A673 (cell line): ENCODE data around the gene TBX1. TPM values are rescaled to one million over a fixed set of nuclear protein-coding genes. Genes with fewer than 3 reads are reported as not detected.
"Not testable (repeated sequence)": the region's sequence is repeated elsewhere in the genome, so short reads cannot be mapped to it uniquely, and the experiment has no call there.

Experiments used
- BruUV-seq: library from RNA; stranded (reverse); fragments of 400-500 nt; replicated peaks from 2 replicates; lab custom pipeline; 2021; lab: Mats Ljungman, UMichigan
- CTCF ChIA-PET: fragments of 300-600 bp; sonication (Branson Sonifier 250); formaldehyde crosslinking; loops from one replicate; lab custom pipeline; 2022; ENCODE audit warnings: antibody characterized with exemption; lab: Charles Lee
- POLR2A ChIA-PET: fragments of 300-600 bp; sonication (Branson Sonifier 250); formaldehyde crosslinking; loops from one replicate; lab custom pipeline; 2022; ENCODE audit warnings: antibody characterized with exemption; ENCODE audit not compliant: low non-redundant PET; lab: Charles Lee
- DNase-seq: peaks from one replicate; pipeline ENCODE4 v3.0.0-alpha.2; 2015; ENCODE audit warnings: low spot score
- H3K27ac ChIP-seq: fragments of 200-600 bp; sonication (generic); 2 replicates; pipeline ENCODE4 v1.5.1; 2016; ENCODE audit warnings: mixed run types, low read depth, mild to moderate bottlenecking, mixed read lengths, antibody characterized with exemption, low read length; ENCODE audit not compliant: poor library complexity, severe bottlenecking
- H3K27me3 ChIP-seq: fragments of 200-600 bp; sonication (generic); replicated peaks from 2 replicates; pipeline ENCODE4 v1.6.1; 2017; ENCODE audit warnings: mixed run types, low read depth, mild to moderate bottlenecking, mixed read lengths, antibody characterized with exemption, low read length; ENCODE audit not compliant: insufficient read depth, poor library complexity
- H3K36me3 ChIP-seq: fragments of 200-600 bp; sonication (generic); 2 replicates; pipeline ENCODE4 v1.6.1; 2016; ENCODE audit warnings: mixed run types, mild to moderate bottlenecking, mixed read lengths, antibody characterized with exemption, low read length; ENCODE audit not compliant: insufficient read depth, poor library complexity, severe bottlenecking
- H3K4me1 ChIP-seq: fragments of 200-600 bp; sonication (generic); 2 replicates; pipeline ENCODE4 v1.6.1; 2017; ENCODE audit warnings: mixed run types, mild to moderate bottlenecking, mixed read lengths, antibody characterized with exemption, low read length; ENCODE audit not compliant: insufficient read depth, poor library complexity, severe bottlenecking
- H3K4me3 ChIP-seq: fragments of 200-600 bp; sonication (generic); 2 replicates; pipeline ENCODE4 v1.5.1; 2016; ENCODE audit warnings: low read depth, mixed run types, mild to moderate bottlenecking, mixed read lengths, low read length; ENCODE audit not compliant: poor library complexity, severe bottlenecking
- H3K9me3 ChIP-seq: fragments of 200-600 bp; sonication (generic); 2 replicates; pipeline ENCODE4 v1.6.1; 2016; ENCODE audit warnings: mixed run types, low read depth, mild to moderate bottlenecking, mixed read lengths, antibody characterized with exemption, low read length; ENCODE audit not compliant: poor library complexity, severe bottlenecking
- EZH2 ChIP-seq: fragments of 200-600 bp; sonication (generic); IDR thresholded peaks from 2 replicates; pipeline ENCODE4 v1.6.1; 2017; ENCODE audit warnings: borderline replicate concordance, low read depth, mild to moderate bottlenecking, mixed read lengths, antibody characterized with exemption, low read length; ENCODE audit not compliant: poor library complexity, severe bottlenecking
- intact Hi-C: fragments of 100-400 bp; cut with micrococcal nuclease; formaldehyde crosslinking; loops from one replicate; pipeline ENCODE4 v1.10.0; 2022; ENCODE audit not compliant: unreplicated experiment
- total RNA-seq: library from RNA; stranded (reverse); gene quantifications from 2 replicates; pipeline ENCODE4 v1.2.3, GENCODE V29; 2021
- TF ChIP-seq, protein P1 (sequence below): fragments of 300-800, 200-600 bp; sonication (generic); conservative IDR thresholded peaks from 2 replicates; pipeline ENCODE4 v1.5.1; 2017; ENCODE audit warnings: low read depth, mild to moderate bottlenecking, antibody characterized with exemption, low read length, moderate library complexity, mixed read lengths

TBX1 gene
- total RNA-seq, 1 experiment from 2014 or later: 3.6 TPM

DNA sequence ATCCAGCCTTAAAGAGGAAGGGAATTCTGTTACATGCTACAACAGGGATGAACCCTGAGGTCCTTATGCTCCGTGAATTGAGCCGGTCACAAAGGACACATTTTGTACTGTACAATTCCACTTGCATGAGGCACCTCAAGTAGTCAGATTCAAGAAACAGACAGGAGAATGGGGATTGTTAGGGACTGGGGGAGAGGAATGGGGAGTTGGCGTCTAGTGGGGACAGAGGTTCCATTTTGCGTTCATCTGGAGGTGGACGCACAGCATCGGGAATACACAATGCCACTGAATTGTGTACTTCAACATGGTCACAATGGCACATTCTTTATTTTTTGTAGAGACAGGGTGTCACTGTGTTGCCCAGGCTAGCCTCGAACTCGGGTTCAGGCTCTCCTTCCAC lies 14.1 kb downstream of the TBX1 start:
- no peak for DNase-seq
- H3K9me3 ChIP-seq: no peaks in the 10 kb centered on the region
- no peaks in the 10 kb centered on the region for H3K4me1 ChIP-seq
- intact Hi-C loops: no loop called here
- CTCF ChIA-PET: no interaction called here
- TF ChIP-seq EZH2: no peak
- TF ChIP-seq, protein P1, sequence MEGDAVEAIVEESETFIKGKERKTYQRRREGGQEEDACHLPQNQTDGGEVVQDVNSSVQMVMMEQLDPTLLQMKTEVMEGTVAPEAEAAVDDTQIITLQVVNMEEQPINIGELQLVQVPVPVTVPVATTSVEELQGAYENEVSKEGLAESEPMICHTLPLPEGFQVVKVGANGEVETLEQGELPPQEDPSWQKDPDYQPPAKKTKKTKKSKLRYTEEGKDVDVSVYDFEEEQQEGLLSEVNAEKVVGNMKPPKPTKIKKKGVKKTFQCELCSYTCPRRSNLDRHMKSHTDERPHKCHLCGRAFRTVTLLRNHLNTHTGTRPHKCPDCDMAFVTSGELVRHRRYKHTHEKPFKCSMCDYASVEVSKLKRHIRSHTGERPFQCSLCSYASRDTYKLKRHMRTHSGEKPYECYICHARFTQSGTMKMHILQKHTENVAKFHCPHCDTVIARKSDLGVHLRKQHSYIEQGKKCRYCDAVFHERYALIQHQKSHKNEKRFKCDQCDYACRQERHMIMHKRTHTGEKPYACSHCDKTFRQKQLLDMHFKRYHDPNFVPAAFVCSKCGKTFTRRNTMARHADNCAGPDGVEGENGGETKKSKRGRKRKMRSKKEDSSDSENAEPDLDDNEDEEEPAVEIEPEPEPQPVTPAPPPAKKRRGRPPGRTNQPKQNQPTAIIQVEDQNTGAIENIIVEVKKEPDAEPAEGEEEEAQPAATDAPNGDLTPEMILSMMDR: no peak
- BruUV-seq: no TSS peak
- no peak overlapping the region for H3K4me3 ChIP-seq
- no peaks in the 10 kb centered on the region for H3K36me3 ChIP-seq
- H3K27ac ChIP-seq: no peak overlapping the region
- POLR2A ChIA-PET: no interaction called here
- H3K27me3 ChIP-seq: no peaks in the 10 kb centered on the region

DNA sequence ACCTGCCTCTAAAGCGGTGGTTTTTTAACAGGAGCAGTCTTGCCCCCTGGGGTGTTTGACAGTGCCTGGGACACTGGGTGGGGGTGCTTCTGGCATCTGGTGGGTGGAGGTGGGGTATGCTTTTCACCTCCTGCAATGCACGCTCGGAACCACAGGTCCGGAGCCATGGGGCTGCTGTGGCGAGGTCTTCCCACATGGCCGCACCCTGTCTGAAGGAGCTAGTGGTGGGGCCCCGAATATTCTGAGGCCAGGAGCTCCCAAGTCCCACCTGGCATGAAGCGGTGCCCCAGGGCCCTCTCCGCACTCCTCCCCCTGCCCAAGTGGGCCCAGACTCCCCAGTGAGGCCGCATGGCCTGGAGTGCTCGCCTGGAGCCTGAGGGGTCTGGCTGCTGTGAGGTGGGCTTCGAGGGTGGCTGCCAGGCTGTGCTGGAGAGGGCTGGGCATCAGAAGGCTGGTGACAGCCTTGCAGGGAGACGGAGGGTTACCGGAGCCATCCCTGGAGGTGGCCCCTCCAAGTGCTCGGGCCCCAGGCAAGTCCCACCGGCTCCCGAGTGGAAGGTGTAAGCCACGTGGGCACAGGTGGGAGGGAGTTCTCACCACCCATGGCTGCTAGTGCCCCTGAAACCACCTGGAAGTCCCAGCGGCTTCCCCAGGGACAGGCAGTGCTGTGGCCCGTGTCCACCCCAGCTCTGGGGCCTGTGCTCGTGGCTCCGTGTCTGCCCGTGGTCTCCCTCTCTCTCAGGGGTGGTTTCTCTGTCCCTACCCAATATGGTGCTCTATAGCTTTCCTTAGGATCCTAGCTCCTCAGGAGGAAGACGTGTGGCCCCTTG lies 15.1 kb downstream of the TBX1 start:
- TF ChIP-seq, protein P1: no peak
- TF ChIP-seq EZH2: no peak
- Histone ChIP-seq H3K4me1 (no peaks in the 10 kb centered on the region), H3K36me3 (no peaks in the 10 kb centered on the region), H3K27ac (no peak overlapping the region), H3K27me3 (no peaks in the 10 kb centered on the region), H3K4me3 (no peak overlapping the region), H3K9me3 (no peaks in the 10 kb centered on the region)
- intact Hi-C loops: no loop called here
- POLR2A ChIA-PET: no interaction called here
- no peak for DNase-seq
- CTCF ChIA-PET: no interaction called here
- BruUV-seq: no TSS peak

DNA sequence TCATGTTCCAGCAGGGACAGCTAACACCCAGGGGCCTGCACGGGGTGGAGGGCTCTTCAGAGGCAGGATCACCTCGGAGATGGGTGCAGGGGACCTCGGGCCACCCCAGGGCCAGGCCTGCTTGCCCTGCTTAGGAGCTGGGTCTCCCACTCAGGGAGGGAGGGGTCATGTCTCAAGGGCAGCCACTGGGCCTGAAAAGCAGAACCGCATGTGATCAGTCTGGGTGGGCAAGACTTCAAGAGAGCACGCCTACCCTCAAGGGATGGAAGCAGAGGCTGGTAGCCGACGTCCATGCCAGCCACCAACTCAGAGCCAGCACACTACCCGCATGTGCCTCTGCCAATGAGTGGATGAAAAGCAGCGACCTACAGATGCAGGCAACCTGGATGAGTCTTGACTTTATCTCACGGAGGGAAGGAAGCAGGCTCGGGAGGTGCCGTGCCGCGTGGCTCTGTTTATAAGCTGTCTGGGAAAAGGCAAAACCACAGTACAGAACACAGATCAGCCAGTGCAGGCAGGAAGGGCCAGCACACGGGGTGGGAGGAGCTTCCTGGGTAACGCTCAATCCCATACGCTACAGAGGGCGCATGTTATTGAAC lies 16.0 kb downstream of the TBX1 start:
- Histone ChIP-seq H3K4me1 (no peaks in the 10 kb centered on the region), H3K36me3 (no peaks in the 10 kb centered on the region), H3K9me3 (no peaks in the 10 kb centered on the region), H3K27me3 (no peaks in the 10 kb centered on the region), H3K4me3 (no peak overlapping the region), H3K27ac (no peak overlapping the region)
- intact Hi-C loops: no loop called here
- CTCF ChIA-PET: no interaction called here
- TF ChIP-seq, protein P1: no peak
- no peak for TF ChIP-seq EZH2
- POLR2A ChIA-PET: no interaction called here
- DNase-seq: no peak
- BruUV-seq: no TSS peak

DNA sequence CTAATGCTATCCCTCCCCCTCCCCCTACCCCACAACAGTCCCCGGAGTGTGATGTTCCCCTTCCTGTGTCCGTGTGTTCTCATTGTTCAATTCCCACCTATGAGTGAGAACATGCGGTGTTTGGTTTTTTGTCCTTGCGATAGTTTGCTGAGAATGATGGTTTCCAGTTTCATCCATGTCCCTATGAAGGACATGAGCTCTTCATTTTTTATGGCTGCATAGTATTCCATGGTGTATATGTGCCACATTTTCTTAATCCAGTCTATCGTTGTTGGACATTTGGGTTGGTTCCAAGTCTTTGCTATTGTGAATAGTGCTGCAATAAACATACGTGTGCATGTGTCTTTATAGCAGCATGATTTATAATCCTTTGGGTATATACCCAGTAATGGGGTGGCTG lies 16.6 kb downstream of the TBX1 start:
- intact Hi-C loops, CTCF ChIA-PET, H3K4me3 ChIP-seq, POLR2A ChIA-PET, DNase-seq, H3K27me3 ChIP-seq, H3K4me1 ChIP-seq, BruUV-seq, H3K36me3 ChIP-seq, H3K27ac ChIP-seq, H3K9me3 ChIP-seq: not testable (repeated sequence)
